Measurements from ENCODE around the gene SYT15. TPM values are rescaled to one million over a fixed set of nuclear protein-coding genes. Genes with fewer than 3 reads are reported as not detected.

The SYT15 gene
- total and polyA plus RNA-seq, 10 of the 15 experiments (the other 5 are each of a cell fraction or from before 2014, with no cell fraction given) = 0.03 to 0.67 (median 0.15) TPM

DNA sequence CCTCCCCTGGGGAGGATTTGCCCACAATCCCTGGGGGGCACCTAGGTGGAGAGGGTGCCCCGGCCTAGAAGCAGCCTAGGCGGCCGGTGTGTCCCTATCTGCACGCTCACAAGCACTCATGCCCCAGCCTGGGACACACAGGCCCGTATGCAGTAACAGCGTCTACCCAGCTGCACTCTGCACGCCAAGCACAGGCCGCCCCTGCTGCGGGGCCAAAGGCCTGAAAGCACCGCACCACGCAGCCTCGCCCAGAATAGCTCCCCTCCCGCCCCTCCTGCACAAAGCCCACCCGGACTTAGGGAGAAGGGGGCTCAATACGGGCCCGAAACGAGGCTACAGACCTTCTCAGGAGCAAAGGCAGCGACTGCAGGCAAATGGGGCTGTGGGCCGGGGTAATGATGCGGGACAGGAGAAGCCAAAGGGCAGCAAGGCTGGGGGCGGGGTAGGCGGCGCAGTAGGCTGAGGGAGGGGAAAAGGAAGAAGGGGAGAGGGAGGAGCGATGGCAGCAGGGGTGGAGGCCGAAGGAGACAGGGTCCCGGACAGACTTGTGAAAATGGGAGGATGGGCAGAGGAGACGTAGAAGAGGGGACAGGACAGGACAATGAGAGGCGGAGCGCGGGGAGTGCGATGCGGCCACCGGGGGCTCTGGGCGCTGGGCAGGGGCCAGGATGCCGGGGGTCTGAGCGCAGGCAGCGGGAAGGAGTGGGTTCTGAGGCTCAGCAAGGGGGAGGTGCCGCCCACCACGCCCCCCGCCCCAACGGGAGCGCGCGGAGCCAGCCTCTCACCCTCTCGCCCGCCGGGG is 23.0 kb upstream of the SYT15 start:
- H3K9me3 ChIP-seq (replicated peaks; ENCODE audit: control insufficient read depth, insufficient read depth, low read length) = no peaks in the 10 kb centered on the region
- H3K4me2 ChIP-seq (ENCODE audit: control insufficient read depth, insufficient read depth) = no peak overlapping the region
- ChIA-PET SMC1A (ENCODE audit: uncharacterized antibody, unreplicated experiment) (no interaction called here), RAD21 (ENCODE audit: unreplicated experiment) (no interaction called here), POLR2A (no interaction called here), CTCF (no interaction called here)
- DNase-seq (ENCODE audit: low read depth, low spot score) (no peak), ATAC-seq (no peak), FAIRE-seq (no peak)
- peaks cover 3% of the 10 kb centered on the region; the same call in 1 of the 2 replicates for H4K20me1 ChIP-seq (ENCODE audit: control insufficient read depth, insufficient read depth)
- H3K9ac ChIP-seq (ENCODE audit: control insufficient read depth, insufficient read depth, low read length) = no peak overlapping the region
- no peaks in the 10 kb centered on the region for H3K36me3 ChIP-seq (ENCODE audit: control insufficient read depth in 2 of 2, insufficient read depth in 2 of 2, low read length in 1 of 2)
- WGBS (ENCODE audit: insufficient coverage, insufficient replicate concordance, low lambda C conversion rate, missing lambda C conversion rate) = 29% methylated on average over 41 of the region's 47 CpGs
- H3K79me2 ChIP-seq (ENCODE audit: control insufficient read depth, insufficient read depth, low read length) = no peaks in the 10 kb centered on the region
- no TSS peak for BruUV-seq (replicated peaks)
- no peak for TF ChIP-seq TCF3 (IDR thresholded peaks at IDR 0.05; ENCODE audit: borderline replicate concordance, insufficient read depth, low read depth, low read length)
- TF ChIP-seq, protein P1, sequence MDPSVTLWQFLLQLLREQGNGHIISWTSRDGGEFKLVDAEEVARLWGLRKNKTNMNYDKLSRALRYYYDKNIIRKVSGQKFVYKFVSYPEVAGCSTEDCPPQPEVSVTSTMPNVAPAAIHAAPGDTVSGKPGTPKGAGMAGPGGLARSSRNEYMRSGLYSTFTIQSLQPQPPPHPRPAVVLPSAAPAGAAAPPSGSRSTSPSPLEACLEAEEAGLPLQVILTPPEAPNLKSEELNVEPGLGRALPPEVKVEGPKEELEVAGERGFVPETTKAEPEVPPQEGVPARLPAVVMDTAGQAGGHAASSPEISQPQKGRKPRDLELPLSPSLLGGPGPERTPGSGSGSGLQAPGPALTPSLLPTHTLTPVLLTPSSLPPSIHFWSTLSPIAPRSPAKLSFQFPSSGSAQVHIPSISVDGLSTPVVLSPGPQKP (IDR thresholded peaks at IDR 0.05; ENCODE audit: low read depth, low read length) = no peak
- no peak for TF ChIP-seq MEF2B (IDR thresholded peaks at IDR 0.05; ENCODE audit: partially characterized antibody, poor library complexity, severe bottlenecking)
- TF ChIP-seq ZSCAN29 (IDR thresholded peaks at IDR 0.05) = no peak
- TF ChIP-seq, protein P2, sequence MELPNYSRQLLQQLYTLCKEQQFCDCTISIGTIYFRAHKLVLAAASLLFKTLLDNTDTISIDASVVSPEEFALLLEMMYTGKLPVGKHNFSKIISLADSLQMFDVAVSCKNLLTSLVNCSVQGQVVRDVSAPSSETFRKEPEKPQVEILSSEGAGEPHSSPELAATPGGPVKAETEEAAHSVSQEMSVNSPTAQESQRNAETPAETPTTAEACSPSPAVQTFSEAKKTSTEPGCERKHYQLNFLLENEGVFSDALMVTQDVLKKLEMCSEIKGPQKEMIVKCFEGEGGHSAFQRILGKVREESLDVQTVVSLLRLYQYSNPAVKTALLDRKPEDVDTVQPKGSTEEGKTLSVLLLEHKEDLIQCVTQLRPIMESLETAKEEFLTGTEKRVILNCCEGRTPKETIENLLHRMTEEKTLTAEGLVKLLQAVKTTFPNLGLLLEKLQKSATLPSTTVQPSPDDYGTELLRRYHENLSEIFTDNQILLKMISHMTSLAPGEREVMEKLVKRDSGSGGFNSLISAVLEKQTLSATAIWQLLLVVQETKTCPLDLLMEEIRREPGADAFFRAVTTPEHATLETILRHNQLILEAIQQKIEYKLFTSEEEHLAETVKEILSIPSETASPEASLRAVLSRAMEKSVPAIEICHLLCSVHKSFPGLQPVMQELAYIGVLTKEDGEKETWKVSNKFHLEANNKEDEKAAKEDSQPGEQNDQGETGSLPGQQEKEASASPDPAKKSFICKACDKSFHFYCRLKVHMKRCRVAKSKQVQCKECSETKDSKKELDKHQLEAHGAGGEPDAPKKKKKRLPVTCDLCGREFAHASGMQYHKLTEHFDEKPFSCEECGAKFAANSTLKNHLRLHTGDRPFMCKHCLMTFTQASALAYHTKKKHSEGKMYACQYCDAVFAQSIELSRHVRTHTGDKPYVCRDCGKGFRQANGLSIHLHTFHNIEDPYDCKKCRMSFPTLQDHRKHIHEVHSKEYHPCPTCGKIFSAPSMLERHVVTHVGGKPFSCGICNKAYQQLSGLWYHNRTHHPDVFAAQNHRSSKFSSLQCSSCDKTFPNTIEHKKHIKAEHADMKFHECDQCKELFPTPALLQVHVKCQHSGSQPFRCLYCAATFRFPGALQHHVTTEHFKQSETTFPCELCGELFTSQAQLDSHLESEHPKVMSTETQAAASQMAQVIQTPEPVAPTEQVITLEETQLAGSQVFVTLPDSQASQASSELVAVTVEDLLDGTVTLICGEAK (IDR thresholded peaks at IDR 0.05; ENCODE audit: borderline replicate concordance) = no peak
- no peak for TF ChIP-seq RAD21 (IDR thresholded peaks at IDR 0.05; ENCODE audit: insufficient read depth, low read depth, low read length)
- no peak for TF ChIP-seq RELA (IDR thresholded peaks at IDR 0.05; ENCODE audit: borderline replicate concordance, partially characterized antibody)
- TF ChIP-seq ZZZ3 (IDR thresholded peaks at IDR 0.05; ENCODE audit: control insufficient read depth, insufficient read length, low read depth) = no peak
- TF ChIP-seq, protein P3, sequence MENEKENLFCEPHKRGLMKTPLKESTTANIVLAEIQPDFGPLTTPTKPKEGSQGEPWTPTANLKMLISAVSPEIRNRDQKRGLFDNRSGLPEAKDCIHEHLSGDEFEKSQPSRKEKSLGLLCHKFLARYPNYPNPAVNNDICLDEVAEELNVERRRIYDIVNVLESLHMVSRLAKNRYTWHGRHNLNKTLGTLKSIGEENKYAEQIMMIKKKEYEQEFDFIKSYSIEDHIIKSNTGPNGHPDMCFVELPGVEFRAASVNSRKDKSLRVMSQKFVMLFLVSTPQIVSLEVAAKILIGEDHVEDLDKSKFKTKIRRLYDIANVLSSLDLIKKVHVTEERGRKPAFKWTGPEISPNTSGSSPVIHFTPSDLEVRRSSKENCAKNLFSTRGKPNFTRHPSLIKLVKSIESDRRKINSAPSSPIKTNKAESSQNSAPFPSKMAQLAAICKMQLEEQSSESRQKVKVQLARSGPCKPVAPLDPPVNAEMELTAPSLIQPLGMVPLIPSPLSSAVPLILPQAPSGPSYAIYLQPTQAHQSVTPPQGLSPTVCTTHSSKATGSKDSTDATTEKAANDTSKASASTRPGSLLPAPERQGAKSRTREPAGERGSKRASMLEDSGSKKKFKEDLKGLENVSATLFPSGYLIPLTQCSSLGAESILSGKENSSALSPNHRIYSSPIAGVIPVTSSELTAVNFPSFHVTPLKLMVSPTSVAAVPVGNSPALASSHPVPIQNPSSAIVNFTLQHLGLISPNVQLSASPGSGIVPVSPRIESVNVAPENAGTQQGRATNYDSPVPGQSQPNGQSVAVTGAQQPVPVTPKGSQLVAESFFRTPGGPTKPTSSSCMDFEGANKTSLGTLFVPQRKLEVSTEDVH (IDR thresholded peaks at IDR 0.05; ENCODE audit: low read depth, partially characterized antibody) = no peak
- no peak for TF ChIP-seq JUNB (IDR thresholded peaks at IDR 0.05)
- no peak for TF ChIP-seq FOXM1 (IDR thresholded peaks at IDR 0.05; ENCODE audit: low read depth, low read length)
- TF ChIP-seq STAT3 (IDR thresholded peaks at IDR 0.05; ENCODE audit: low read depth, low read length) = no peak
- no peak for TF ChIP-seq JUND (IDR thresholded peaks at IDR 0.05; ENCODE audit: low read depth, low read length)
- no peak for TF ChIP-seq MXI1 (IDR thresholded peaks at IDR 0.05; ENCODE audit: low read depth, low read length)
- H2AFZ ChIP-seq (ENCODE audit: control insufficient read depth, low read depth, low read length) = no peak overlapping the region
- no peaks in the 10 kb centered on the region for H3K4me1 ChIP-seq (ENCODE audit: control insufficient read depth, insufficient read depth, low read length)
- in situ Hi-C loops (cut with MboI) (no loop called here), intact Hi-C loops (cut with micrococcal nuclease; ENCODE audit: unreplicated experiment) (no loop called here)
- H3K4me3 ChIP-seq = no peak overlapping the region
- peaks cover 6 to 8% of the 10 kb centered on the region in 2 experiments; a peak in 3 of 4 replicates for H3K27me3 ChIP-seq (replicated peaks in 1 of 2; ENCODE audit: control insufficient read depth in 2 of 2, insufficient read depth in 2 of 2, low read length in 1 of 2)
- H3K27ac ChIP-seq (ENCODE audit: control insufficient read depth, insufficient read depth) = no peak overlapping the region
